Activated T-cell treated with anti-CD3 and anti-CD28 coated beads, Interleukin-2, amount 50 U/mL, for 48 hours (primary cell): ENCODE results near the gene DIAPH1.

ENCODE experiments used
- DNase-seq, 2 experiments: peaks; one replicate each; pipeline ENCODE4 v3.0.0-alpha.2; 2020

Gene DIAPH1

GRCh38 chr5:141477044-141477575 is 141.7 kb downstream of the DIAPH1 start:
- no peak for DNase-seq

GRCh38 chr5:141476132-141476911 is 142.5 kb downstream of the DIAPH1 start:
- peak in 1 of 2 experiments; percentile 45 for DNase-seq

GRCh38 chr5:141475625-141476131 is 143.1 kb downstream of the DIAPH1 start, which contains the start of gene PCDHGC3:
Gene PCDHGC3 (plus strand): TSS chr5:141475966. CDS start chr5:141476117, 151 bp downstream.
- peak; percentile 70 to 78 for DNase-seq

GRCh38 chr5:141465351-141465750 is 153.4 kb downstream of the DIAPH1 start:
- DNase-seq = no peak
